ENCODE data around the gene BAIAP2L1.
"Not testable (repeated sequence)": the region's sequence is repeated elsewhere in the genome, so short reads cannot be mapped to it uniquely, and the experiment has no call there.

Gene BAIAP2L1

GRCh38 chr7:98396768-98397167 is 4.1 kb downstream of the BAIAP2L1 start:
- in situ Hi-C loops (cut with MboI; ENCODE audit: low pct_unique_long_range_greater_than_20kb, low sequenced_read_pairs, unreplicated experiment): no loop called here

GRCh38 chr7:98395951-98396350 is 4.9 kb downstream of the BAIAP2L1 start:
- TF ChIP-seq CTCF (IDR thresholded peaks at IDR 0.05; ENCODE audit: extremely low read depth, insufficient read depth, missing control alignments): no peak
- in situ Hi-C loops (cut with MboI; ENCODE audit: low pct_unique_long_range_greater_than_20kb, low sequenced_read_pairs, unreplicated experiment): no loop called here

More at GRCh38 chr7:98396768-98397167, 4.1 kb downstream of the BAIAP2L1 start:
- DNase-seq (ENCODE audit: low spot score): no peak
- TF ChIP-seq CTCF (IDR thresholded peaks at IDR 0.05; ENCODE audit: extremely low read depth, insufficient read depth, missing control alignments): no peak

GRCh38 chr7:98395481-98395880 is 5.4 kb downstream of the BAIAP2L1 start:
- no peak for TF ChIP-seq CTCF (IDR thresholded peaks at IDR 0.05; ENCODE audit: extremely low read depth, insufficient read depth, missing control alignments)
- no peak for DNase-seq (ENCODE audit: low spot score)
- in situ Hi-C loops (cut with MboI; ENCODE audit: low pct_unique_long_range_greater_than_20kb, low sequenced_read_pairs, unreplicated experiment): no loop called here

More at GRCh38 chr7:98395951-98396350, 4.9 kb downstream of the BAIAP2L1 start:
- no peak for DNase-seq (ENCODE audit: low spot score)

- DNase-seq (ENCODE audit: low spot score): no peak
- in situ Hi-C loops (cut with MboI; ENCODE audit: low pct_unique_long_range_greater_than_20kb, low sequenced_read_pairs, unreplicated experiment): no loop called here
- TF ChIP-seq CTCF (IDR thresholded peaks at IDR 0.05; ENCODE audit: extremely low read depth, insufficient read depth, missing control alignments): no peak
These were observed 6.5 kb downstream of the BAIAP2L1 start for GRCh38 chr7:98394377-98394836.

GRCh38 chr7:98387544-98388226 is 13.2 kb downstream of the BAIAP2L1 start:
- in situ Hi-C loops (cut with MboI; ENCODE audit: low pct_unique_long_range_greater_than_20kb, low sequenced_read_pairs, unreplicated experiment): no loop called here
- no peak for TF ChIP-seq CTCF (IDR thresholded peaks at IDR 0.05; ENCODE audit: extremely low read depth, insufficient read depth, missing control alignments)
- DNase-seq (ENCODE audit: low spot score): no peak

- in situ Hi-C loops (cut with MboI; ENCODE audit: low pct_unique_long_range_greater_than_20kb, low sequenced_read_pairs, unreplicated experiment): no loop called here
- no peak for DNase-seq (ENCODE audit: low spot score)
- no peak for TF ChIP-seq CTCF (IDR thresholded peaks at IDR 0.05; ENCODE audit: extremely low read depth, insufficient read depth, missing control alignments)
These were observed 13.8 kb downstream of the BAIAP2L1 start for GRCh38 chr7:98387131-98387530.

- DNase-seq (ENCODE audit: low spot score); in situ Hi-C loops (cut with MboI; ENCODE audit: low pct_unique_long_range_greater_than_20kb, low sequenced_read_pairs, unreplicated experiment): not testable (repeated sequence)
These were observed 15.4 kb downstream of the BAIAP2L1 start for GRCh38 chr7:98385532-98385931.

Data from GM13977 (cell line).